ENCODE measurements around the gene GIT2. TPM values are rescaled to one million over a fixed set of nuclear protein-coding genes. Genes with fewer than 3 reads are reported as not detected.

The GIT2 gene
- total and polyA plus RNA-seq, 2 of the 8 experiments (the other 6 are each of a cell fraction or from before 2014, with no cell fraction given): 9.6 to 20.7 TPM

- ChIA-PET CTCF (ENCODE audit: partially characterized antibody) (interaction anchor here (1.2 to 1.3 kb wide), 2 partner anchors 43 to 484 kb away, joined by 3 to 4 read pairs; no protein-coding TSS in a partner anchor), POLR2A (ENCODE audit: partially characterized antibody) (interaction anchor here (1.5 kb wide), 1 partner anchor 17 kb away, joined by 3 read pairs; no protein-coding TSS in a partner anchor)
- TF ChIP-seq HDAC6 (IDR thresholded peaks at IDR 0.05; ENCODE audit: low read depth, low read length): no peak
- TF ChIP-seq BRCA1 (IDR thresholded peaks at IDR 0.05; ENCODE audit: low read depth, low read length): no peak
- TF ChIP-seq SIX5 (IDR thresholded peaks at IDR 0.05; ENCODE audit: low read depth, low read length): no peak
- H4K91ac ChIP-seq (replicated peaks; ENCODE audit: insufficient read length, low read length): no peak overlapping the region
- no peak overlapping the region for H3K9ac ChIP-seq (replicated peaks in 1 of 4; ENCODE audit: extremely low read depth in 1 of 4, low read depth in 3 of 4, low read length in 3 of 4)
- peaks cover 7 to 13% (median 10%) of the 10 kb centered on the region in 4 experiments for H3K4me1 ChIP-seq (replicated peaks in 1 of 4; ENCODE audit: control insufficient read depth in 3 of 4, insufficient read depth in 4 of 4, low read length in 3 of 4)
- H2BK15ac ChIP-seq (ENCODE audit: low read length): no peak overlapping the region
- no peak overlapping the region for H3K14ac ChIP-seq (ENCODE audit: insufficient read length)
- no peak overlapping the region for H2AK5ac ChIP-seq (ENCODE audit: low read depth, low read length)
- H3K23ac ChIP-seq (ENCODE audit: insufficient read length): no peak overlapping the region
- H3K4me2 ChIP-seq (ENCODE audit: insufficient read depth in 1 of 2, low read depth in 2 of 2, low read length in 2 of 2): no peak overlapping the region
- no peak overlapping the region for H2BK12ac ChIP-seq (ENCODE audit: low read depth, low read length)
- H3K36me3 ChIP-seq (ENCODE audit: control insufficient read depth in 2 of 4, insufficient read depth in 4 of 4, low read length in 3 of 4): peaks cover 0 to 14% (median 6%) of the 10 kb centered on the region in 4 experiments; a peak in 4 of 8 replicates
- WGBS, 2 experiments (ENCODE audit: extremely low coverage in 1 of 2, insufficient coverage in 1 of 2, insufficient read length in 1 of 2, insufficient replicate concordance in 2 of 2, low coverage in 1 of 2, low lambda C conversion rate in 2 of 2, missing lambda C conversion rate in 1 of 2): 97% methylated on average over 3 of the region's 3 CpGs; no CpG with 5 or more reads in 1 of the 2 experiments
- no peak overlapping the region for H3K4me3 ChIP-seq (ENCODE audit: extremely low read depth in 1 of 4, insufficient read depth in 2 of 4, low read depth in 3 of 4, low read length in 4 of 4)
- no peaks in the 10 kb centered on the region for H3K79me1 ChIP-seq (ENCODE audit: low read depth, low read length)
- no peaks in the 10 kb centered on the region for H3K27me3 ChIP-seq (replicated peaks in 1 of 4; ENCODE audit: control insufficient read depth in 3 of 4, extremely low read depth in 1 of 4, insufficient read depth in 3 of 4, low read length in 3 of 4)
- H3K23me2 ChIP-seq (ENCODE audit: low read depth, low read length): no peaks in the 10 kb centered on the region
- H2BK20ac ChIP-seq (ENCODE audit: low read length): no peak overlapping the region
- H3K27ac ChIP-seq (ENCODE audit: low read depth, low read length): no peak overlapping the region
- DNase-seq (ENCODE audit: low read depth in 1 of 2, low spot score in 2 of 2) (no peak), FAIRE-seq (no peak)
- H4K5ac ChIP-seq (ENCODE audit: insufficient read length, low read depth, low read length): no peak overlapping the region
- H3K9me3 ChIP-seq (ENCODE audit: insufficient read depth in 2 of 2, low read depth in 1 of 2, low read length in 1 of 2): no peaks in the 10 kb centered on the region
- no peak overlapping the region for H3K4ac ChIP-seq (replicated peaks; ENCODE audit: insufficient read length, low read depth, low read length)
- H4K8ac ChIP-seq (ENCODE audit: extremely low read depth, insufficient read depth, low read length): no peak overlapping the region
- no peak overlapping the region for H2BK5ac ChIP-seq (ENCODE audit: low read depth, low read length)
- H2BK120ac ChIP-seq (replicated peaks; ENCODE audit: low read depth, low read length): no peak overlapping the region
- no peak overlapping the region for H3K18ac ChIP-seq (ENCODE audit: extremely low read depth, low read length)
- no peak overlapping the region for H2AFZ ChIP-seq (ENCODE audit: low read length)
- no peaks in the 10 kb centered on the region for H3K79me2 ChIP-seq (ENCODE audit: control insufficient read depth in 1 of 2, insufficient read depth in 2 of 2, low read length in 2 of 2)
- H3K56ac ChIP-seq (replicated peaks; ENCODE audit: insufficient read length, low read depth, low read length): no peak overlapping the region
- no peaks in the 10 kb centered on the region for H4K20me1 ChIP-seq (replicated peaks in 1 of 2; ENCODE audit: control insufficient read depth in 1 of 2, insufficient read depth in 2 of 2, low read length in 2 of 2)
Measured at GRCh38 chr12:109947521-109947920, 48.6 kb downstream of the GIT2 start.
